Activated T-cell treated with anti-CD3 and anti-CD28 coated beads for 48 hours (primary cell): ENCODE measurements around the gene NUDT19.
"Not testable (repeated sequence)": the region's sequence is repeated elsewhere in the genome, so short reads cannot be mapped to it uniquely, and the experiment has no call there.

Source experiments
- DNase-seq: peaks from one replicate; pipeline ENCODE4 v3.0.0-alpha.2; 2020; ENCODE audit warnings: low read depth

NUDT19 gene

DNA sequence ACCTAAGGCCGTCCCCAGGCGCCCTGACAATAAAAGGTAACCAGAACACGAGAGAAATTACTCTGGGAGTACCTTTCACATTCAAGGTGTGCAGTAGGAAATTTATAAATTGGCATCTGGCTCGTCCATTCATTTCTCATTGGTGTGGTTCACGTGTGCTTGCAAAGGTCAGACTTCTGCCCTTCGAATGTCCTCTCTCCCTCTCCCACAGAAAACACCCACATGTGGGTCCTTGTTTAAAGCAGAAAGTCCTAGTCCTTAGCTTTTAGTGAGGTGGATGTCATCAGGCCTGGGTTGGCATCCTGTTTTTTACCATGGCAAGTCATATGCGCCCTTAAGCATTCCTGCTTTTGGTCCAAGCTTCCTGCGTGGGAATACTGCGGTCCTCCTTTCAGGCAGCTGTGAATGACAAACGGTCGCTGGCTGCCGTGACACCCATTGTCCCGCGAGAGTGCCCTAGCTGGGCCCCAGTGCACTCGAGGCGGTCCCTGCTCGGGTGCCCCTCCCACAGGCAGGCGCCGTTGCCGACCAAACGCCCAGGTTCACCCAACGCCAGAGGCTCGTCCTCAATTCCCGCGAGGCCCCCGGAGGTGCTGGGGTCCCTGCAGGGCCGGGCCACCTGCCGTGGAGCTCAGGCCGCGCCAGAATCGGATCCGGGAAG lies at the start of gene NUDT19:
Gene NUDT19, plus strand, starts transcription at position 531 of the 661 bp plus-strand sequence. CDS start 140 bp downstream, outside the sequence.
- peak; percentile 80 for DNase-seq

DNA sequence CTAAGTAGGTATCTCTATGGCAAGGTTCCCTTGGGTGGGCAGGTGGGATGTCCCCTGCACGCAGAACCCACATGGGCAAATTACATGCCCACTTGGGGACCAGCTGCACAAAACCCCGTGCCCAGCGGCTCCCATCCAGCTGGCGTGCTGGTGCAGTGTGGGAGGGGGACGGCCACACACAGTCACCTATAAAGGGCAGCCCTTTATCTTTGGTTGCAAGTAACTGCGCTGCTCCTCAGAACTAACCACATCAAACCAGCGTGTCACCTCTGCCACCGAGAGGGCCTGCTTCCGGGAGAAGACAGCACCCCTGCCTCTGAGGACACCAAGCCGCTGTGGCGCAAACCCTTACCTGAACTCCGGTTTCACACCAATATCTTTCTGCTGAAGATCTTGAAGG lies 48.9 kb upstream of the NUDT19 start:
- DNase-seq = peak; percentile 58

DNA sequence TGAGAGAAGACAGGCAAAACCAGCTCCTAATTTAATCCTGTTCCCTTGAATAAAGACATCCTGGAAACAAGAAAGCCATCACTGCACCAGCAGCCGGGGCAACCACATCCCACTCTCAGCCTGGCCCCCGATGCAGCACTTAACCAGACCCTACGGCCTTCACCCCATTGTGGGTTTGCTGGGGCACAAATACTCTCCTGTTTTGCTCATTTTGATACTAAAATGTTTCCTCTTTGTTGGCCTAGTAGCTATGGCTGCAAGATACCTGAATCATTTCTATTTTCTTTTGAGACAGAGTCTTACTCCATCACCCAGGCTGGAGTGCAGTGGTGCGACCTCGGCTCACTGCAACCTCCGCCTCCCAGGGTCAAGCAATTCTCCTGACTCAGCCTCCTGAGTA lies 45.1 kb upstream of the NUDT19 start:
- DNase-seq = peak; percentile 9

DNA sequence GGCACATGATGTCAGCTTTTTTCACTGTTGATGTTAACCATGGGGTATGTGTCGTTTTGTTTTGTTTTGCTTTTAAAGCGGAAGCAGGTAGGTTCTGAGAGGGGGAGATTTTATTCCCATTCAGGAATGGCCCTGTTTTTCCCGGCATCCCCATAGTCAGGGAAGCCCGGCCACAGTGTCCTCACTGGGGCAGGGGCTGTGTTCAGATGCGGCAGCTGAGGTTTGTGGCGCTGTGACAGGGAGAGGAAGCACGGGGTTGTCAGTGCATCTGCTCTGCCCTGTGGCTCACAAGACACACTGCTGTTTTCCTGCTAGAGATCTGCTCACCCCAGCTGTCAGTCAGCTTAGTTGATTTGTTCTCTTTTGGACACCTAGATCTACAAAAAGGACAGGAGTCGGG lies 44.3 kb upstream of the NUDT19 start:
- no peak for DNase-seq

DNA sequence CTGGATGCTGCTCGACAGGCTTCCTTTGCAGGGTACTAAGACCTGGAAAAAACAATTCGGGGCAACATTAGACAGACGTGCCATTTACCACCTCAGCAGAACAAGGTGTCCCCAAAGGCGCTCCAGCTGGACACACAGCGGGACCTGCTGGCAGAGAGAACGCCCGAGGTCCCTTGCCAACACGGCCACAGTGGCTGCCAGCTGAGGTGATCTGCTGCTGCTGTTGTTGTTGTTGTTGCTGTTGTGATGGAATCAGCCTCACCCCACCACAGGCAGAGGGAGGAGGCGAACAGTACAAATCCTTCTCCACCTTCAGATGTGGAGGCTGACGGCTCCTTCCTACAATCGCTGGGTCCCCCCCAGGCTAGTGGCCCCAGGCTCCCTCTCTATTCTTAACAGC lies 41.9 kb upstream of the NUDT19 start:
- no peak for DNase-seq

DNA sequence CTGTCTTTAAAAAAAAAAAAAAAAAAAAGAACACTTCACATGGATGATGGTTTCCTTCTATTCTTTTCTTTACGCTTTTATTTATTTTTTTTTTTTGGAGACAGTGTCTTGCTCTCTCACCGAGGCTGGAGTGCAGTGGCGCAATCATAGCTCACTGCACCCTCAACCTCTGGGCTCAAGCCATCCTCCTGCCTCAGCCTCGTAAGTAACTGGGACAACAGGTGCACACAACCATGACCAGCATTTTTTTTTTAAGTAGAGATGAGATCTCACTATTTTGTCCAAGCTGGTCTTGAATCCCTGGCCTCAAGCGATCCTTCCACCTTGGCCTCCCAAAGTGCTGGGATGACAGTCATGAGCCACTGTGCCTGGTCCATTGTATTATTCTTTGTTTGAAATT lies 41.0 kb upstream of the NUDT19 start:
- DNase-seq = no peak

DNA sequence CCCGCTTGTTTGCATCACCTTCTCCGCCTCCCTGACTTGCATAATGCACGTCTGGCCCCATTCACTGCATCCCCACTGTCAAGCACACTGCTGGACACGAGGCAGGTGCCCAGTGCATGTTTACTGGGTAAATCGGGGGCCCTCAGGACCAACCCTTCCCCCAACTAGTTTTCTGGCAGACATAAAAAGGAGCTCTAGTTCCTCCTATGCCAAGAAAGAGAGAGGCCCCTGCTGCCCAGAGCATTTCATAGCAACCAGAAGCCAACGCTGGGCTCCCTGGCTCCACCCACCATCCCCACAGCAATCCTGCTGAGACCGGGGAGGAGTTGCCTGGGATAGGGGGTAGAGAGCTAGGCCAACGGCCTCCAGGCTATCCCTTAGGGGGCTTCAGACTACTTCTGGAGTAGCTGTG lies 39.9 kb upstream of the NUDT19 start:
- no peak for DNase-seq

DNA sequence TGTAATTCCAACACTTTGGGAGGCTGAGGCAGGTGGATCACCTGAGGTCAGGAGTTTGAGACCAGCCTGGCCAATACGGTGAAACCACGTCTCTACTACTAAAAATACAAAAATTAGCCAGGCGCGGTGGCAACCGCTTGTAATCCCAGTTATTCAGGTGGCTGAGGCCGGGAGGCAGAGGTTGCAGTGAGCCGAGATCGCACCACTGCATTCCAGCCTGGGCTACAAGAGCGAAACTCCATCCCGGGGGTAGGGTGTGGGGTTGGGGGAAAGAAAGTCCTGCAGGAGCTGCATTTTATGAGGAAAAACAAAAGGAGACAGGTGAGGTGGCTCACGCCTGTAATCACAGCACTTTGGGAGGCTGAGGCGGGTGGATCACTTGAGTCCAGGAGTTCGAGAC lies 39.3 kb upstream of the NUDT19 start:
- not testable (repeated sequence) for DNase-seq

DNA sequence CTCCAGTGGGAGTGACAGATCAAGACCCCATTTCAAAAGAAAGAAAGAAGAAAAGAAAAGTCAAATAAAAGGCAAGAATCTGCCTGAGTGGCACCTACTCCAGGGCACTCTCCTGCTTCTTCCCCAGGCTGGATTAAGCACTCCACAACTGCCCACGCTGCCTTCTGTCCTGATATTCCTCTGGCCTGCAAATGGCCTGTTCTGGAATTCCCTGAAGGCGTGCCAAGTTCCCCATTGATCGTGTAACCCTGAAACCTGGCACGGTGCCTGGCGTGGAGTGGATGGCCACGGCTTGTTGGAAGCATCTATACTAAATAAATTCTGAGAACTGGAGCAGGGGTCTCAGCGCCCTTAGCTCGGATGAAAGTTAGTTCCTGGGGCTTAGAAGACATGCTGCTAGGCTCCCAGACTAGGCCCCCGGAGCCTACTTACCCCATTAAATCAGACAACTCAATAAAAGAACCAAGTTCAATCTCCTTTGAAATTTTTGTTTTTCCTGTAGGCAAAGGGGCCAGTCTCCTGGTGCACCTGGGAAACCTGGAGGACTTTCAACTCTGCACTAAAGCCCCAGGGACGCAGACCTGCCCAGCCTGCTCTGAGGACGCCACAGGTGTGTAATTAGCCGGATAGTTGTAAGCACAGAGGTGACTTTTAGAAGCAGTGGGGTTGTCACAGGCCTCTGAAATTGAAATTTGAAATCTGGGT lies 38.6 kb upstream of the NUDT19 start:
- no peak for DNase-seq

DNA sequence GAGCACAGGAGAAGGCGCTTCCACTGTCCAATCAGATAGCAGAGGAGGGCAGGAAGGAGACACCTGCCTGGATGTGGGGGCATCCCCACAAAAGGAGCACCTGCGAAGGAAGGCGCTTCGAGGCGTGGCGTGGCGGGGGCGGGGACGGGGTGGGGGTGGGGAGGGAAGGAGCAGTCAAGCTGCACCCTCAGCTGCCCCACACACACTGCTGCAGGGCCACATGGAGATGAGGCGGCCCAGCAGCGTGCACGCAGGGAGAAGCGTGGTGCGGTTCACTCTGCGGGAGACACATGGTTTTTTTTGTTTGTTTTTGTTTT lies 38.1 kb upstream of the NUDT19 start:
- DNase-seq = no peak

DNA sequence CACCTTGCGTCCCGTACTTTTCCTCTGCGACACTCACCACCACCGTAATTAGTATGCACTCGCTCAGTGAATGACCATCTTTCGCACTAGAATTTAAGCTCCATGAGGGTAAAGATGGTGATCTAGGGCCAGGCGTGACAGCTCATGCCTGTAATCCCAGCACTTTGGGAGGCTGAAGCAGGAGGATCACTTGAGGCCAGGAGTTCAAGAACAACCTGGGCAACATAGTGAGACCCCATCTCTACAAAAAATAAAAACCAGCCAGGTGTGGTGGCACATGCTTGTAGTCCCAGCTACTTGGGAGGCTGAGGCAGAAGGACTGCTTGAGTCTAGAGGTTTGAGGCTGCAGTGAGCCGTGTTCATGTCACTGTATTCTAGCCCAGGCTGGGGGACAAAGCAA lies 35.2 kb upstream of the NUDT19 start:
- DNase-seq = not testable (repeated sequence)

DNA sequence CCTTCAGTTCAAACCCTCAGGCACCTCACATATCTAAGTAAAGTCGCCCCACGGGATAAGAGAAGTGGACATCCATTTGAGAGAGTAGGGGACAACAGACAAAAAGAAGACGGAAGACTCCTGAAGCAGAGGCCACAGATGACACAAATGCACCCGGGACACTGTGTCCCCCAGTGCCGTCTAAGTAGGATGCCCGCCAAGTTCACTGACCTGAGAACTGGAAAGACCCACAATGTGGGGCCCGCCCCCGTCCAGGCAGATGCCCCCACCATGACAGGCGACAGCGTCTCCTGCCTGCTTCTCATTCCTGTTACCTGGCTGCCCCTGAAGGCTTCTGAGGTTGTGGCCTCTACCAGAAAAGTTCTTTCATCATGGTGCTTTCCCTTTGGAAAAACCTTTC lies 33.5 kb upstream of the NUDT19 start:
- DNase-seq = no peak

DNA sequence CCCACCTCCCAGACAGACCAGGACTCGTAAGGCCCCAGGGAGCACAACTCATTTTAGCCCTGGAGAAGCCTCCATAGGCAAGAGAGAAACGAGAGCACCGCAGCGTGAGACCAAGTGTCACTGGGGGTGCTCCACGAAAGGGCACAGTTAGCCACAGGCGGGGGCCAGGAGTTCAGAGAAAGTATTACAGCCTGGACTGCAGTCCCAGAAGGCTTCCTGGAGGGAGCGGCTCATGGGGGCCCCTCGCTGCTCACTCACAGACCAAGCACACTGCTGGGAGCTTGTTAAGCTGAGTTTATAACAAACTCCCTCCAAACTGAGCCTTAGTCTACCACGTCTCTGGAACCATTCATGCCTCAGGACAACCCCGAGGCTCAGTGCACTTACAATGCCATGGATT lies 33.1 kb upstream of the NUDT19 start:
- DNase-seq = no peak

DNA sequence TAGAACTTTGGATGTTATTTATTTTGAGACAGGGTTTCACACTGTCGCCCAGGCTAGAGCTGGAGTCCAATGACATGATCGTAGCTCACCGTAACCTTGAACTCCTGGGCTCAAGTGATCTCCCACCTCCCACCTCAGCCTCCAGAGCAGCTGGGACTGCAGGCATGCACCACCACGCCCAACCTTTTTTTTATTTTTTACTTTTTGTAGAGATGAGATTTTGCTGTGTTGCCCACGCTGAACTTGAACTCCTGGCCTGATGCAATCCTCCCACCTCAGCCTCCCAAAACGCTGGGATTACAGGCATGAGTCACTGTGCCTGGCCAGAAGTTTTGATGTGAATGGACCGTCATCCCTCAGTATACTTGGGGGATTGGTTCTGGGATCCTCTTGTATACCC lies 30.3 kb upstream of the NUDT19 start:
- DNase-seq = no peak

DNA sequence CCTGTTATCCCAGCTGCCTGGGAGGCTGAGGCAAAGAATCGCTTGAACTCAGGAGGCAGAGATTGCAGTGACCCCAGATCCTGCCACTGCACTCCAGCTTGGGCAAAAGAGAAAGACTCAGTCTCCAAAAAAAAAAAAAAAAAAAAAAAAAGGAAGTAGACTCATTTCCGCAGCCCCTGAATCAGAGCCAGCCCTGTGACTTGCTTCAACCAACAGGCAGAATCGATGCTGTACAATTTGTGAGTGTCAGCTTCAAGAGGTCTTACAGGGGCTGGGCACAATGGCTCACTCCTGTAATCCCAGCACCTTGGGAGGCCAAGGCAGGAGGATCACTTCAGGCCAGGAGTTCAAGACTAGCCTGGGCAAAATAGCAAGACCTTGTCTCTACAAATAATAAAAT lies 29.4 kb upstream of the NUDT19 start:
- DNase-seq = no peak

DNA sequence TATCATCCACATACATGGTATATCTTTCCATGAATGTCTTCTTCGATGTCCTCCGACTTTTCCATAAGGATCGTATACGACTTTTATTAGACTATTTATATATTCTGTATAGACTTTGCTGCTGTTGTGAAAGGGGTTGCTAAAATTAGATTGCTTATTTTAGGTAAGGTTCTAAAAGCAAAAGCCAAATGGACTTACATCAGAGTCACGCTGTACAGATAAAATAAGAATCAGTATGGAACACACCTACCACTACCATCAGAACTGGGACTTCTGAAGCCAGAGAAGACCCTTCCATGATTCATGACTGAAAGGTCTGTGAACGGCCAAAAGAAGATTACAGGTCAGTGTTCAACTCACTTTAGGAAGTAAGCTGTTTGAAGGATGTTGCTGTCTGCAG lies 25.5 kb upstream of the NUDT19 start:
- DNase-seq = no peak

DNA sequence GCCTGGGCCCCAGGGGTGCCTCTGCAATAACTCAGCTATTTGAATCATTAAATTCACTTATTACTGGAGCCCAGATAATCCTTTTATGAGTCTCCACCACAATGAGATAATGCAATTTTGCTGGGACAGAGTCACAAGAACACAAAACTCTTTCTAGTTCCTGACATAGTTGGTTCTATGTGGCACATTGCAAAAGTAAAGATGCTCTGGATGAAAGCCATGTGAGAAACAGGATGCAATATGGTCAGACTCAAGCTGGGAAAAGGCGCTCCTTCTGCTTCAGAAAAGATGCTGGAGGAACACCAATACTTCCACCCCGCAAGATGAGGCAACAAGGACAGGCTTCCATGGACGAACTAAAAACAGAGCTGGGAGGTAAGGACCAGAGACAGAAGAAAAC lies 22.3 kb upstream of the NUDT19 start:
- DNase-seq = no peak

DNA sequence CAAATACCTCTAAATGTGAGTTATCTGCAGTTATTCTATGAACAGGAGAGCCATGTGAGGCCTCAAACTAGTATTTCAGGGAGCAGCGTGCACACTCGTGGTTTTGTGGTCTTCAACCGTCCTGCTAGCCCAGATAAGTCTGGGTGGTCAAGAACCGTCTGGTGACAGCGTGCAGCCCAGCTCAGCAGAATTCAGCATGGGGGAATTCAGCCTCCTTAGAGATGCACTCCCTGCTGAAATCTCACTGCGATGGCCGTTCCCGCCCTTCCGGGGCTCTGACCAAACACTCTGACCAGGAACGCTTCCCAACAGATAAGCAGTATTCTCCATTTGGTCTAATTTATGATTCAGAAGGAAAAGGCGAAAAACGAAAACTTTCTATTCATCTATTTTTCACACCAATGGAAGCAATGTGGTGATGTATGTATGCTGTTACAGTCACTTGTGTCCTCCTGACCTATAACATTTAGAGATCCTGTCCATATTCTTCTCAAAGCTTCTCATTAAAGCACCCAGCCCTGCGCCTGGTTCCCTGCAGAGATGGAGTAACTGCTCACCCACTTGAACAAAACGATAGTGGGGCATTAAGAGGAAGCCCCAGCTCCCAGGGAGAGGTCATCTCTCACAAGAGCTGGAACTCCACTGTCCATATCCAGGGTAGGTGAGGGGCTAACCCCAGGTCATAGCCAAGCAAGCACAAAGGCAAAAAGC lies 19.6 kb upstream of the NUDT19 start:
- no peak for DNase-seq

DNA sequence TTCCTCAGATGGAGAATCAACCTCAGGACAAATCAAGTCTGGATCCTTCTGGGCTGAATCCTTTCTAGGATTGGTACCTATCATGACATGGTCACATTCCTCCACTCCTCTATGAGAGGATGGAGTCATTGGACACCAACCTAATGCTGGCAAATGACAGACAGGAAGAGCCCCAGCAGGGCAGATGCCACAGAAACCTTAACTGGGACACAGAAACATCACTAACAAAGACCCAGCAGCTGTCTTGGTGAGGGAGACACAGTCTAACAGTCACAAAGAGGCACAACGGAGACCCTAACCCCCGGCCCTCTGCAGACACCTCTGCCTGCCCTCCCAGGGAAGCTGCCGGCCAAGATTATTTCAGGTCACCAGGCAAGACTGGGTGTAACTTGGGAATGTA lies 18.8 kb upstream of the NUDT19 start:
- no peak for DNase-seq

DNA sequence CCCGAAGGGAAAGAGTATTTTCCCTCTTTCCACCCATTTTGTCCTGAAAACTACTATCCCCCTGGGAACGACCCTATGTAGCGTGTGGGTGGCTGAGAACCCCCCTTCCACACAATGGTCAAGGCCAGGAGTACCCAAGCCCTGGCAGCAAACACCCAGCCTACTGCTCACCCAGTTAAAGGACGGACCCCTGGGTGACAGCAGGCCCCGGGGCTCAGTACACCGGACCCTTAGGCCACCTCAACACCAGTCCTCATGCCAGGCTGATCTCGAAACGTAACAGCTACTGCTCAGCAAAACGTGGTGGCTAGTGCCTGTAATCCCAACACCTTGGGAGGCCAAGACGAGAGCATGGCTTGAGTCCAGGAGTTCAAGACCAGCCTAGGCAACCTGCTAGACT lies 18.0 kb upstream of the NUDT19 start:
- DNase-seq = no peak

DNA sequence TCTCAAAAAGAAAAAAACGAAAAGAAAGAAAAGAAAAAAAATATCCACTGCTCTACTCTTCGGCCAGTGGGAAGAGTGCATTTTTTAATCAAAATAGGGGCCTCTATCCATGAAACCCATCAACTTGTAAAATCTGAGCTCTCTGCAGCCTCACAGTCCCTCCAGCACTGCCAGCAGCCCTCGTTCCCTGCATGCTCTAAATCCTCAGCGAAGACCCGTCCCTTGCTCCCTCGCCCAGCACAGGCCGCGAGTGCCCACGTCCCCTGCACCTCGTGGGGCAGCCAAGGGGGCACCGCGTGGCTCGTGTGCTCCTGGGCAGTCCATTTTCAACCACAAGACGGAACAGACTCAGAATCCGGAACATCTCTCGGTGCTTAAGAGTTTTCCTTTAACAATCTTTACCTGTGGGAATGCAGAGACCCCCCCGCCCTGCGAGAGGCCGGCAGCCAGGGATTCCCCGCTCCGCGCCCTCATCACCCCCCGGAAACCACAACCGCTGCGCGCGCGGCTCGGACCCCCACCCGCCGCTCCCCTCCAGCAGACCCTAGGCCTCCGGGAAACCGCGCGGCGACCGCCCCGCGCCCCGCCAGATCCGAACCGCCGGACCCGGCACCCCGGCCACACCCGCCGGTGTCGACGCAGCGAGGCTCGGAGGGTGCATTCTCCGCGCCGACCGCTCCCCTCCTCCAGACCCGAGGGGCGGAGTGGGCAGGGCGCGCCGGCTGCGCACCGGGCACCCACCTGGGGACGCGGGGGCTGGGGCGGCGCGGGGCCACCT lies 17.3 kb upstream of the NUDT19 start:
- DNase-seq = no peak

DNA sequence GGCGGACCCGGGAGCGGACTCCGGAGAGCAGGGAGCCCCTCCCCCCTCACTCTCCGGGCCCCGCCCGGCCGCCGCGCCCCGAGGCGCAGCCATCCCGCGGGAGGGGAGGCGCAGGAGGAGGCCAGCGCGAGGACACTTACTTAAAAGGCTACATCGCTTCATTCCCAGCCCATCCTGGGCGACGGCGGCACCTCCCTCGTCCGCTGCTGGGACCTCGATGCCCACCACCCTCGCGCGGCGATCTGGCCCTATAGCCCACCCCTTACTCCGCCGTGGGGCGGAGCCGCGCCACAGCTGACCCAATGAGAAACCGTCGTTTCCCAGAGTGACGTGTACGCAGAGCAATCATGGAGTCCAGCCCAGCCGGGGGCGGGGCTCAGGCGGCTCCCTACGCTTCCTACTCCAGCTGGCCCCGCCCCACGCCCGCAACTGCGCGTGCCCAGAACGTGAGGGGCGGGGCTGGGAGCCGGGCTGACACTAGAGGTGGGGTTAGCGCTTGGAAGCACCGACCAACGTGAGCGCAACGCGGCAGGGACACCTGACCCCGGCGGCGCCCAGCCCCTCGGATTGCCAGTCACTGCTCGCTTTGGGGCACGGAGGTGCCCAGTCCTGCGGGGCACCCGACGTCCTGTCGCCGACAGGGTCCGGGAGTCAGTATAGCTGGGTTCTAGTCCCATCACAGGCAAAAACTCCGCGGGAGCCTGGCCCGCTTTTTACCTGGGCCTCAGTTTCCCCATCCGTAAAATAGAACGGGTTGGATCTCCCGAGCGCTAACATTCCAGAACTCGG lies 16.5 kb upstream of the NUDT19 start, which contains the start of gene ANKRD27:
Gene ANKRD27, minus strand, starts transcription at position 250 of the 789 bp plus-strand sequence. CDS start 16,165 bp downstream, outside the sequence.
- peak; percentile 98 for DNase-seq
